NK-92 (cell line): ENCODE data around the gene CD2BP2.

Source experiments
- DNase-seq: peaks from one replicate; lab custom pipeline; 2025; ENCODE audit not compliant: unreplicated experiment; lab: John Stamatoyannopoulos, UW

Gene CD2BP2

GRCh38 chr16:30379158-30379783 lies 24.2 kb upstream of the CD2BP2 start:
- no peak for DNase-seq

GRCh38 chr16:30378236-30379157 lies 23.4 kb upstream of the CD2BP2 start:
- peak; percentile 82 for DNase-seq

GRCh38 chr16:30377812-30378235 lies 22.7 kb upstream of the CD2BP2 start:
- no peak for DNase-seq

- DNase-seq: no peak
Observed at GRCh38 chr16:30377050-30377811, 22.1 kb upstream of the CD2BP2 start.

GRCh38 chr16:30376461-30376902 lies 21.4 kb upstream of the CD2BP2 start:
- DNase-seq: no peak

- DNase-seq: no peak
Observed at GRCh38 chr16:30375864-30376263, 20.8 kb upstream of the CD2BP2 start.

GRCh38 chr16:30374538-30374937 lies 19.4 kb upstream of the CD2BP2 start, which contains the start of gene MYL11:
Gene MYL11, plus strand, starts transcription at chr16:30374802. Its CDS starts 56 bp downstream, at chr16:30374858.
- DNase-seq: no peak

- no peak for DNase-seq
Observed at GRCh38 chr16:30372725-30373124, 17.6 kb upstream of the CD2BP2 start.

- DNase-seq: no peak
Observed at GRCh38 chr16:30372038-30372712, 17.1 kb upstream of the CD2BP2 start.

- no peak for DNase-seq
Observed at GRCh38 chr16:30371248-30371816, 16.2 kb upstream of the CD2BP2 start.

GRCh38 chr16:30370456-30371247 lies 15.5 kb upstream of the CD2BP2 start, which contains the start of gene TBC1D10B:
Gene TBC1D10B, minus strand, starts transcription at chr16:30370494. Its CDS starts 311 bp downstream, at chr16:30370183.
- DNase-seq: peak; percentile 98

- DNase-seq: no peak
Observed at GRCh38 chr16:30369938-30370455, 14.9 kb upstream of the CD2BP2 start.

- no peak for DNase-seq
Observed at GRCh38 chr16:30369091-30369937, 14.2 kb upstream of the CD2BP2 start.

GRCh38 chr16:30368792-30369090 lies 13.6 kb upstream of the CD2BP2 start:
- no peak for DNase-seq

GRCh38 chr16:30368122-30368791 lies 13.1 kb upstream of the CD2BP2 start:
- no peak for DNase-seq

- no peak for DNase-seq
Observed at GRCh38 chr16:30367349-30368009, 12.4 kb upstream of the CD2BP2 start.

- no peak for DNase-seq
Observed at GRCh38 chr16:30366511-30366910, 11.4 kb upstream of the CD2BP2 start.
